Activated CD4-positive, CD25-positive, alpha-beta regulatory T cell (primary cell): ENCODE measurements around the gene TSR3.

Source experiments
- DNase-seq, 4 experiments: peaks; one replicate each; lab custom pipeline; 2025; lab: John Stamatoyannopoulos, UW

The TSR3 gene

DNA sequence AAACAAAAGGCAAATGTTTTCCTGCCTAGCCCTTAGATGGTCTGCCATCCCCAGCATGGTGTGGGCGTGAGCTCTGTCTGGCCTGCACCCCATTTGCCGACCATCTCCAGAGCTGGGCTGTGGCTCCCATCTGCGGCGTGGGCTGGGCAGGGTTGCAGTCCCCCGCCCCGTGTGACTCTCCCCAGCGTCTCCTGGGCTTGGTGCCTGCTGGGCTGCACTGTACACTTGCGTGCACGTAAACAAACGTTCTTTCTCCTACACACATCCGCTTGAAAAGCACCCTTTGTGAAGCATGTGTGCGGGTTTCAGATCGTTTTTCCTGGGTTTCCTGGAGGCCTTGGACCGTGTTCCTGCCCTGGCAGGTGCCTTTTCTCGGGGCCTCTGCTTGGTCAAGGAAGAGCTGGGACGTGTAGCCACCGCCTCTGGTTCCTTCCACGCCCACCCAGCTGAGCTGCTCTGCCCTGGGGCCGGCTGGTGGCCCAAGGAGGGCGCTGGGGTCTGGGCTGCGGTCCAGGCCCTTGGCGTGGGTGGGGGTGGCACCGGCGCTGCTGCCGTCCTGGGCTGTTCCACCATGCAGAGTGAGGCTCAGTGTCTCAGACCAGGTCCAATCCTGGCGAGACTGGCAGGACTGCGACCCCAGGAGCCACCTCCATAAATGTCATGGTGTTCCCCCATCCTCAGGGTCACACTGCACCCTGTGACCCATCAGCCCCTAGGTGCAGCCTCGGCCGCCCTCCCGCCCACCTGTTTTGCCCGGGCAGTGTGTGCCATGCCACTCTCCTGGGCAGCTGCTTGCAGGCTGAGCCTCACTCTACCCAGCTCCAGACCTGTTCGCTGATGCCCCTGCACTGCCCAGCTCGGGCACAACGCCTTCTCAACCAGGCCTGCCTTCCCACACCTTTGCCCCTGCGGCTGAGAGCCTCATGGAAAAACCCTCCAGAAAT lies 28.1 kb downstream of the TSR3 start:
- no peak for DNase-seq

DNA sequence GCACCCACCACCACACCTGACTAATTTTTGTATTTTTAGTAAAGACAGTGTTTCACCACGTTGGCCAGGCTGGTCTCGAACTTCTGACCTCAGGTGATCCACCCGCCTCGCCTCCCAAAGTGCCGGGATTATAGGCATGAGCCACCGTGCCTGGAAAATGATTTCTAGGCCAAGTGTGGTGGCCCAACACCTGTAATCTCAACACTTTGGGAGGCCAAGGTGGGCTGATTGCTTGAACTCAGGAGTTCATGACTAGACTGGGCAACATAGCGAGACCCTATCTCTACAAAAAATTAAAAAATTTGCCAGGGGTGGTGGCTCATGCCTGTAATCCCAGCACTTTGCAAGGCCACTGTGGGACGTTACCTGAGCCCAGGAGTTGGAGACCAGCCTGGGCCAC lies 29.3 kb downstream of the TSR3 start:
- no peak for DNase-seq

DNA sequence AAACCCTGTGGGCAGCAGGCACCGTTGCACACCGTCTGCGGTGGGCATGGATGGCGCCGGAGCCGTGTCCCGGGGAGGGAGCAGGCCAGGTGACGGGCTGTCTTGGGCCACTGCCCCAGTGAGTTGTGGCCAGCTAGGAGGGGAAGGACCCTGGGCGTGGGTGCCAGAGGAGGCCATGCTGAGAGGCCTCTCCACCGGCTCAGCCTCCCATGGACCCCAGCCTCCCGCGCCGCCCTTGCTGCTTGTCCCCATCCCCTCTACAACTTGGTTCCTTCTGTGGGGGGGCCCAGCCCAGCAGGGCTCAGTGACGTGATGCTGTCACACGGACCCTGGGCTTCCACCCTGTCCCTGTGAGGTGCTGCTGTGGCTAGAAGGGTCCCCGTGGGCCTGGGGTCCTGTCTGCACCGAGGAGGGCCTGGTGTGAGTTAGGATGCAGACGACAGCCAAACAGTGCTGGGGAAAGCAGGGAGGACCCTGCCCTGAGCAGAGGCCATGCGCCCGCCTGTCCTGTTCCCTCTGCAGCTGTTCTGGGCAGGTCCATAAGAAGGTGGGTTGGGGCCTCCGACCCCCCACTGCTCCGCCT lies 30.9 kb downstream of the TSR3 start:
- no peak for DNase-seq

DNA sequence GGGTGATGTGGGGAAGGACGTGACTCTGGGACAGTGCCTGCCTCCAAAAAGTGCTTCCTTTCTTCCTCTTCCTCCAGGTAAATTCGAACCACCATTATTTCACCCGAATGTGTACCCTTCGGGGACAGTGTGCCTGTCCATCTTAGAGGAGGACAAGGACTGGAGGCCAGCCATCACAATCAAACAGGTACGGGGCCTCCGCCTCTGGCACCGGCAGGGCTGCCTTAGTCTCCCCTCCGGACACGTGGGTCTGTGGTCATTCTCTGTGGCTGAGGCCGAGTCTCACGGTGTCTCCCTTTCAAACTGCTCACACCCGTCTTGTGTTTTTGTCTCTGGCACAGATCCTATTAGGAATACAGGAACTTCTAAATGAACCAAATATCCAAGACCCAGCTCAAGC lies 31.6 kb downstream of the TSR3 start:
- no peak for DNase-seq

DNA sequence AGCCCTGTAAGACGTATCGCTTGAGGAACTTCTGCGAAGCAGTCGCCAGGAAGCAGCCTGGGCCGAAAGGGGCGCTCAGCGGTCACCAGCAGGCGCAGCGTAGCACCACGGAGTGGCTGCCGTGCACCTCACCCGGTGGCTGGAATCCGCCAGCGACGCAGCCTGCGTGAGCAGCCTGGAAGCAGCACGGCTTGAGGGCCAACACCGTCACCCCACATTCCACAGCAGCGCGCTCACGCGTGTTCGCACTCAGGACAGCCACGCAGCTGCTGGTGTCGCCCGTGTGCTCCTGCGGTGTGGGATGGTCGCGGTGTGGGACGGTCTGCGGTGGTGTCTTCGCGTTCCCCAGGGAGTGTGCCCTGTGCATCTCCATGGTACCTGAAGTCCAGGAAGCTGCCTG lies 32.6 kb downstream of the TSR3 start:
- no peak for DNase-seq

DNA sequence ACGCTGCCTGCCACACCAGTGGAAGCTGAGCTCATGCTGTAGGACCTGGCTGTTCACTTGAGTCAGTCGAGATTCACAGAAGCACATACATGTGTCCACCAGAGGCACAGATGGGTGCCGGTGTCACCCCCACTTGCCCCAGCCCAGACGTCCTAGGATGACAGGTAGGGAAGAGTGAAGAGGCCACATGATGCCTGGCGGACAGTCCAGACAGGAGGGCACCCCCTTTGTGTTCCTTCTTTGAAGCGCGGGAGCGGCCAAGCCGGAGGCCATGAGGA lies 33.5 kb downstream of the TSR3 start:
- DNase-seq, result no peak

DNA sequence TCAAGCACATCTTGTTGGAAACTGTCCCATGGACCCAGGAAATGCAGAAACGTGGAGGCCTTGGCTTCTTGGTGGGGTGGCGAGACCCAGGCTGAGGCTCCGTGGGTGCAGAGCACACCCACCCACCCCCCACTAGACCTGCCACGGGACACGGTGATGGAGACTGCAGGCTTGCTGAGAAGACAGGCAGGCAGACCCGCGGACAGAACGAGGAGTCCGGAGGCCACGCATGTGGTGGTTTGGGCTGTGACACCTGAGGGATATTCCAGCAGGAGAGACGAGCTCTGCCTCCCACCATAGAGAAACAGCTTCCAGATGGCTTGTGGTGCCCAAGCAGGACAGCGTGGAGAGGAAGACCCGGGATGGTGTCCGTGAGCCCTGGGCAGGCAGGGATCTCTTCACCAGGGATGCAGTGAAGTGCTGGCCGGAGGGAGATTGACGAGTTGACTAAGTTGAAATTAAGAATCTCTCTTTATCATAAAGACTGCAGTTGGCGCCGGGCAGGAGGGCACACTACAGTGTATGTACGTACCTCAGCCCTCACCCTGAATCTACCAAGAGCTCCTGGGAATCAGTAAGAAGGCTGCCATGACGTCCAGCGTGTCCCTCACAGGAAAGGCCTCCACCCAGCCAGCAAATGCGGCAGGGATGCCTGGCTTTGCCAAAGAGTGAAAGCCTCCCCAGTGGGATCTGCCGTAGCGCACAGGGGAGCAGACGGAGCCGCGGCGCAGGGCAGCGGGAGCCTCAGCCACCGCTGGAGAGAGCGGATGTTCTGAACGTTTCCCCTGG lies 34.0 kb downstream of the TSR3 start:
- DNase-seq, result no peak

DNA sequence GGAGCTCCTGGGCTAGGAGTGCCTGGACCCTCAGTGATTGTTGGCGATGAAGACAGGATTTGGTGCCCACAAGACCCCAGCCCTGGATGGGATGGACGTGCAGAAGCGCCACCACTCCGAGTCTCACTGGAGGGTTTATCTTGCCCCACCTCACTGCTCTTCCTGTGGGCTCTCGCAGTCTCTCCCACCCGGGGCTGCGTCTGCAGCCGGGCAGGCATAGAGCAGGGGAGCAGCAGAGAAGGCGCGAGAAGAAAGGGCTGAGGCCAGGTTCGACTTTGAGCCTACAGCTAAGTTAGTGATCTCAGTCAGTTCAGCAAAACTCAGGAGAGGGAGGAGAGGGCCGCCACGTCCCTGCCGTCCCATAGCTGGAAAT lies 35.7 kb downstream of the TSR3 start:
- no peak for DNase-seq

DNA sequence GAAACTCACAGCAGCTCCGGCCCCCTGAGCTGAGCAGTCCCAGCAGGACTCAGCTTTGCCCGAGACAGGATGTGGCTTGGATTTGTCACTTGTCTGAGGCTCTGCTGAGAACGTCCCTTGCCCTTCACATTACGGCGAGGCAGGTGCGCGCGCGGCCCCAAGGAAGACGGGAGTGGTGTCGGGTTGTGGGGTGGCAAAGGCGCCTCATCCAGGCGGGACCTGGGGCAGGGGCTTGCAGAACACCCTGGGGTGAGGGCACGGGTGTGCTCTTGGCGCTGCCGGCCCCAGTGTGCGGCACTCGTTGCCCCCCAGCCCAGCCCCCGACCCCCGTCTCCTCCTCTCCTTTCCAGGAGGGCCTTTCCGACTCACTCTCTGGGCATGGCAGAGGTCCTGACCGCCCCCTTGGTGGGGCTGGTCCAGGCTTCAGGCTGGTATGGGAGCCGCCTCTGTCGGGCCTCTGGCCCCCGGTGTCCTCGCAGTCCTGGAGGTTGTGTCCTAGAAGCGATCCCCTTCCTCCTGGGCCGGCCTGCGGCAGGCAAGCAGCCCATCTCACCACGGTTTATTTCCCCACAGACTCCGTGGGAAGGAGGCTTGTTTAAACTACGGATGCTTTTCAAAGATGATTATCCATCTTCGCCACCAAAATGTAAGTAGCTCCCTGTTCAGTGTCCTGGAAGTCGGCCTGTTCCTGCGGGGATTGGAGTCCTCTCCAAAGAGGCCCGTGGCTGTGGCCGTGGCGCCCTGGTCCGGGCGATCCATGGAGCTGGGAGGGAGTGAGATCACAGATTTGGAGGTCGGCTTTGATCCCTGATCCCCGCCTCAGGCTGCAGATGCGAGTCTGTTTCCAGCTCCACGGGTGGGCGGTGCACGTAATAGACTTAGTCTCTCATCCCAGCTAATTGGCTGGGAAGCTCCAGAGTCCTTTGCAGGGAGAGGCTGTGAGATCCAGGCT lies 36.3 kb downstream of the TSR3 start:
- DNase-seq, result no peak

DNA sequence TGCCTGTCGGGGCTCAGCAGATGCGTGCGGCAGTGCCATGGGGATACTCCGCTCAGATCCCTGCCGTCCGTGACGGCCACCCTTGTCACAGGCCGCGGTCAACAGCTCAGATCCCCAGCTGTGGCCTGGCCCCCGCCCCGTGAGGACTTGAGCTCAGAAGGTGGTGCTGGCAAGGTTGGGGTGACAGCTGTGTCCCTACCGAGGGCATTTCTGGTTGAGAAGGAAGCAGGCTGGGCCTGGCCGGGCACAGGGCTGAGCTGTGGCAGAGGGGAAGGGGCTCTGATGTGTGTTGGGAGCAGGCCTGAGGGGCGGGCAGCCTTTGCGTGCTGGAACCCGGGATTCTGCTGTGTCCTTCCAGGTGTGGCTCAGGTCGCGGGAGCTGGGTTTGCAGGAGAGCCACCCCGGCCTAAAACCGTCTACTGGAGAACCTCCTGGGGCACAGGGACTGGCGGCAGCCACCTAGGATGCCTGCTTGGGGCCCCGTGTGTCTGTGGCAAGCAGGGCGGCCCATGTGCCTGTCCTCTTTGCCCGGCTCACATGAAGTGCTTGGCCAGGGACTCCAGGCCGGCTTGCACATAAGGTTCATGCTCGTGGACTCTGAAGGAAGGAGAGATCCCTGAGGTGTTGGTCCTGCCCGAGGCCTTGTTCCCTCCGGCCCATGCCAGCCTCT lies 37.1 kb downstream of the TSR3 start:
- DNase-seq, result no peak

DNA sequence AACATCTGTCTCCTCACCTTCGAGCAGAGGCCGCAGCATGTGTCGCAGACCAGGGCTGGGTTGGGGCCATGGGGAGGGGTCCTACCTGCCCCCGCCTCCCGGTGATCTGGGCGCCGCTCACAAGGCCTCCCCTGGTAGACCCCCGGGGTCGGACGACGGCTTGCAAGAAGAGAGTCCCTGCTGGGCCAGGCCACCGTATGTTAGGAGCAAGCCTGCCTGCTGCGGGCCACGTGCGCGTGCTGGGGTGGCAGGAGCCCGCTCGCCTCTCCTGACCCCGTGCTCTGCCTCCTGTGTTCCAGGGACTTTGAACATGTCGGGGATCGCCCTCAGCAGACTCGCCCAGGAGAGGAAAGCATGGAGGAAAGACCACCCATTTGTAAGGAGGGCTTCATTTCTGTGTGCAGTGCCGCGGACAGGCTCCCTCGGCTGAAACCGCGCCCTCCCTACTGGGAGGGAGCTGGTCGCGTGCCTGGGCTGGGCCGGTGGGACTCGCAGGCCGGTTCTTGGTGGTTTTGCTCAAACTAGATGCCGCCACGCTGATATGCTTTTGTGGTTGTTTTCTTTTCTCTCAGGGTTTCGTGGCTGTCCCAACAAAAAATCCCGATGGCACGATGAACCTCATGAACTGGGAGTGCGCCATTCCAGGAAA lies 37.8 kb downstream of the TSR3 start:
- DNase-seq, result no peak

DNA sequence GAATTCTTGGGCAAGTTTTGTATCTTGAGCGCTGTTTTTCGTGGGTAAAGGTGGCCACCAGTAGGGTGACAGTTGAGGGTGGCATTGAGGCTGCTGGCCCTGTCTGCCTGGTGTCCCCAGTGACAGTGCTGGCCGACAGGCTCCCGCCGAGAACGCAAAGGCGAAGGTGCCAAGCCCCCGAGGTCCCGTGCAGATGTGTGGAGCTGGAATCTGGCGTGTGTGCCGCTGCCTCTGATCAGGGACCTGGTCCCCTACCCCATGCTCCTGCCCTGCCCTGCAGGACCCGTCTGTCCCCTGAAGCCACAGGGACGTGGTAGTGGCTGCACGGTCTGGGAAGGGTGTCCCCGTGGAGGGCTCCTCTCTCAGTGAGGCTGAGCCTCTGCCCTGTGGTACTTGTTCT lies 38.8 kb downstream of the TSR3 start:
- DNase-seq, result no peak

DNA sequence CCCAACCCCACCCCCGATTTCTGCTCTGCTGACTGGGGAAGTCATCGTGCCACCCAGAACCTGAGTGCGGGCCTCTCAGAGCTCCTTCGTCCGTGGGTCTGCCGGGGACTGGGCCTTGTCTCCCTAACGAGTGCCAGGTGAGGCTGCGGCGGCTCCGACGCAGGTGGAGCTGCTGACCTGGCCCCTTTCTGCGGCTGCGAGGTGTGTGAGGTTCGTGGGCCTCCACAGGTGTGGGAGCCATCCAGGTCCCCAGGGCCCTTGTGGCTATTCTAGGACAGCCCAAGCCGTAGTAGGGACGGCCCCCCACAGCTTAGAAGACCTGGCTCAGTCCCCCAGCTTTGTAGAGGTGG lies 39.2 kb downstream of the TSR3 start:
- DNase-seq, result no peak

DNA sequence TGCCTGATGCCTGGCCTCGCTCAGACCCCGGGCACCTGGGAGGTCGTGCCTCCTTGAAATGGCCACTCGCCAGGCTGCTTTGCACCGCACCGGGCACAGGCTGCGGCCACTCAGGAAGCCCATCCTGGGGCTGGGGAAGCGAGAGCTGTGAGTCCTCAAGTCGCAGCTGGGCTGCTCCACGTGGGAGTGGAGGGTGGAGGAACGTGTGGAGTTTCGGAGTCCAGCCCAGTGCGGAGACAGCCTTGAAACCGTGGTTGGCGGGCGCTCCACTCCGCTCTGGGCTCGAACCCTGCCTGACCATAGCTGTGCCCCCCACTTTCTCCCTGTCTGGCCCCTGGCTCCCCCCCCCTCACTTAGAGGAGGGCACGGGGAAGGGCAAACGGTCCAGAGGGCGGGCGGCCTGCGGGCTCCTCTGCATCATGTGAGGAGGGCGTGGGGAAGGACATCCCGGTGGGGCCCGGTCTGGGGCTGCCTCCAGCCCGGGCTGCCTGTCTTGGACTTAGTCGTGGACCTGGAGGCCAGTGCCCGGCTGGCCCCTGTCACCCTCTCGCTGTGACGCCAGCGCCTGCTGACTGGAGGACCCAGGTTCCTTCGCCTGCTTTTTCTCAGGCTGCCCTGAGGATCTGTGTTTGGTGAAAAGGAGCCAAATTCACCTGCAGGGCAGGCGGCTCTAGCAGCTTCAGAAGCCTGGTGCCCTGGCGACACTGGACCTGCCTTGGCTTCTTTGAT lies 39.8 kb downstream of the TSR3 start:
- DNase-seq, result no peak

DNA sequence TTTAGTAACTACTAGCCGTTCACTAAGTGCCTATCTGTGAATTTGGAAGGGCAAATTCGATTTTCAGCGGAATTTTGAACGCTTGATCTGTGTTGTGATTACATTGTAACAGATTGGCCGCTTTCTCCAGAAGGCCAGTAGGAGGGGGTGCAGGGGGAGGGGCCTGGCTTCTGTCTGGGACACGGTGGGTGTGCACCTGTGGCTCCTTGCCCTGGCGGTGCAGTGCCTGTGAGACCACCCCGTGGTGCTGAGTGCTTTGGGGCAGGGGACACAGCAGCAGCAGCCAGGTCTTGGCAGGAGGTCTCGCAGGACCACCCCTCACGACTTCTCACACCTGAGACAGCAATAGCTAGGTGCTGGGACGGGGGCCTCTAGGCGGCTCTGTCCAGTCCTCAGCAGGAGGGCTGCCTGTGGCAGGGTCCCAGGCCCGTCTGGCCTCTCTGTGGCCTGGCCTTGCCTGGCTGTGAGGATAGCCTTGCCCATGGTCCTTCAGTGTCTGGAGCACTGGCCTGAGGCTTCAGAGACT lies 40.4 kb downstream of the TSR3 start:
- DNase-seq, result no peak

DNA sequence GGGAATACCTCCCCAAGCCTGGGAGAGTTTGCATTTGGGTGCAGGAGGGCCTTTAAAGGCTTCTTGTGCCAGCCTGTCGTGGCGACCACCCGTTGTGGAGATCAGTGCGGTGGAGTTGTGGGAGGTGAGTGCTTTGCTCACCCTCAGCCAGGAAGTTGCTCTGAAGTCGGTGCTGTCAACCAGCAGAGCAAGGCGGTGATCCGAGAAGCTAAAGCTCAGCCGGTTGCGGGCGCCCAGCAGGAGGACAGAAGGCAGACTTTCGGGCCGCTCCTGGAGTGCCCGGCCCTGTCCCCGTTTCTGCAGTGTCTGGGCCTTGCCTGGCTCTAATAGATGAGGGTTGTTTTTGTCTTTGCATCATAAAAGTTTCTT lies 40.9 kb downstream of the TSR3 start:
- DNase-seq, result no peak

DNA sequence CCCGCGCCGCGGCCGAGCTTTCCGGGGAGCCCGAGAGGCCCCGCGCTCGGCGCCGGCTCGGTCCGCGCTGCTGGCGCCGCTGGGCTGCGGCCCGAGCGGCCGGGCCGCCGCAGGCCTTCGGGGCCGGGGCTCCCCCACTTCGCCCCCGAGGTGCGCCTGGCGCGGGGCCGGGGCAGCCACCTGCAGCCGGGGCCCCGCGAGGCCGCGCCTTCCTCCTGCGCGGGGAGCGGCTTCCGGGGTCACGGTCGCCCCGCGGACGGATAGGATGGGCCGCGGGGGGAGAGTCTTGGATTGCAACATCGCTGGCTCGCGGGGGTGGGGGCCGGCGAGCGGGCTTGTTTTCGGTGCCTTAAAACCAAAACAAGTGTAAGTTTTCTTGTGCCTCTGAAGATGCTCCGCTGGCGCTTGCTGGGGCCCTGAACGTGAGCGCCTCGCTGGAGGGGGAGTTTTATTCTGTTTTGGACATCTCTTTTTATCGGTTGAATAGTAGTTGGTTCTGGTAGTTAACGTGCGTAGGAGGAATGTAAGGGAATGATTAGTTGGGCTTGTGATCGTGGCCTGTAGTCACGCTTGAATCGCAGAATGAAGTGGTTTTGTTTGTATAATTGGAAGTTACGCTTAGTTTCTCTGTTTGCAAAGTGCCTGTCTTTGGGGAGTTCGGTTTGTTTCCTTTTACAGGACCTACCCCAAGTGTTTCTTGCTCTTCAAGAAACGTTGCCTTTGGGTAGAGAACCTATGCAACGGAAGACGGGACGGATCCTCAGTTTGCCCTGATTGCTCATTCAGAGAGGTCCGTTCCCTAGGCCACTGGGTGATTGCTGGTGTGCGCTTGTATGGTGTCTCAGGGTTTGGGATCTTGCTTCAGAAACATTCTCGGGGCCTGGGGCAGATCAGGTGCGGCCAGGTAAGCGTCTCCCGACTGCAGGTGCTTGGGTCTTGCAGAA lies 41.5 kb downstream of the TSR3 start:
- peak in 2 of 4 experiments; percentile 31 to 44 for DNase-seq

DNA sequence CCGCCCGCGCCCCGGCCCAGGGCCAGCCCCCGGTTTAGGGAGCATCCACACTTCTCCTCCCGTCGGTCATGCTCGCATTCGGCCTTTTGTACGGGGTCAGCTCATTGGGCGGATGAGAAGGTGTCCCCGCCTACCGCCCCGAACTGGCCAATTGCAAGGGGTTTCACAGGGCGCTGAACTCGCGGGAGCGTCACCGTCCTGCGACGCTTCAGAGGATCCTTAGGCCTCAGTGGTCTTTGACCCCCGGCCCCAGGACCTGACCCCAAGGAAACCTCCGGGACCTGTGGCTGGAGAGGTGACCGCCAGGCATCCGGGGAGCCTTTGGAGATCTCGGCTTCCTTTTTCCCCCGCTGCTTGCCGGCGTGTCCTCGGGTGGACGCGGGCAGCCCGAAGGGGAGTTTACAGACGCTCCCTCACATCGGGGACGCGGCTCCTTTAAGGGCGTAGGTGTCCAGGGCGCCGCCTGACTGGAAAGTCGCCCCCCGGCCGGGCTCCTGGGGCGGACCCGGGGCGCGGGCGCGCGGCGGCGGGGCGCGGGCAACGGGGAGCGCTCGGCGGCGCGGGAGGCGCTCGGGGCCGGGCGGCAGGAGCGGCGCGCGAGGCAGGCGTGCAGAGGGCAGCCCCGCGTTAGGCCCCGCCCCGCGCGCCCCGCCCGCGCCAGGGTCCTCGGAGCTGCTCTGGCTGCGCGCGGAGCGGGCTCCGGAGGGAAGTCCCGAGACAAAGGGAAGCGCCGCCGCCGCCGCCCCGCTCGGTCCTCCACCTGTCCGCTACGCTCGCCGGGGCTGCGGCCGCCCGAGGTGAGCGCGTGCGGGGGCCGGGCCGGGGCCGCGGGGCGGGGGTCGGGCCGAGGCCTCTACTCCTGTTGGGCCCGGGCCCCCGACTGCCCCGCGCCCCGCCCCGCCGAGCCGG lies 42.4 kb downstream of the TSR3 start, which contains the start of gene UBE2I:
Gene UBE2I, plus strand, starts transcription at position 660 of the 909 bp plus-strand sequence. CDS start 4,395 bp downstream, outside the sequence.
- peak; percentile 89 to 96 (median 92) for DNase-seq
